HPDE6-E6E7 (cell line): Measurements from ENCODE around the gene IPP.
"Not testable (repeated sequence)": the region's sequence is repeated elsewhere in the genome, so short reads cannot be mapped to it uniquely, and the experiment has no call there.

Experiments used
- DNase-seq: peaks from one replicate; pipeline ENCODE4 v3.0.0; 2011; ENCODE audit warnings: missing footprints; ENCODE audit errors: extremely low spot score

Gene IPP

GRCh38 chr1:45685308-45686014 lies 65.0 kb downstream of the IPP start:
- DNase-seq = peak; percentile 9

- no peak for DNase-seq
Observed at GRCh38 chr1:45684402-45684801, 66.1 kb downstream of the IPP start.

- no peak for DNase-seq
Observed at GRCh38 chr1:45682942-45683341, 67.5 kb downstream of the IPP start.

GRCh38 chr1:45679123-45679522 lies 71.3 kb downstream of the IPP start:
- peak; percentile 4 for DNase-seq

GRCh38 chr1:45678489-45678888 lies 72.0 kb downstream of the IPP start:
- no peak for DNase-seq

- DNase-seq = no peak
Observed at GRCh38 chr1:45677751-45678245, 72.7 kb downstream of the IPP start.

GRCh38 chr1:45676553-45676952 lies 73.9 kb downstream of the IPP start:
- not testable (repeated sequence) for DNase-seq

- DNase-seq = no peak
Observed at GRCh38 chr1:45674478-45674877, 76.0 kb downstream of the IPP start.

- no peak for DNase-seq
Observed at GRCh38 chr1:45673956-45674355, 76.5 kb downstream of the IPP start.

- DNase-seq = no peak
Observed at GRCh38 chr1:45669859-45670655, 80.4 kb downstream of the IPP start.

- no peak for DNase-seq
Observed at GRCh38 chr1:45669379-45669778, 81.1 kb downstream of the IPP start.

GRCh38 chr1:45668526-45668925 lies 81.9 kb downstream of the IPP start:
- no peak for DNase-seq

- no peak for DNase-seq
Observed at GRCh38 chr1:45667321-45668111, 82.9 kb downstream of the IPP start.

GRCh38 chr1:45666836-45667235 lies 83.6 kb downstream of the IPP start:
- no peak for DNase-seq

GRCh38 chr1:45660336-45660735 lies 90.1 kb downstream of the IPP start:
- no peak for DNase-seq

- DNase-seq = no peak
Observed at GRCh38 chr1:45659222-45659621, 91.2 kb downstream of the IPP start.

- no peak for DNase-seq
Observed at GRCh38 chr1:45658171-45658570, 92.3 kb downstream of the IPP start.

GRCh38 chr1:45656573-45657226 lies 93.8 kb downstream of the IPP start:
- DNase-seq = no peak

GRCh38 chr1:45654540-45655280 lies 95.7 kb downstream of the IPP start:
- no peak for DNase-seq
